Uterus (tissue), 4 donors: ENCODE data around the gene MAN2B2. TPM values are rescaled to one million over a fixed set of nuclear protein-coding genes. Genes with fewer than 3 reads are reported as not detected.

Experiments
- DNase-seq, 2 donors: peaks; one replicate each; pipeline ENCODE4 v3.0.0-alpha.2; 2019 to 2020
- H3K27ac ChIP-seq, 2 donors: fragments of 200-600 bp; sonication (generic); 1 replicate in 1 of 2; 2 replicates in 1 of 2; pipeline ENCODE4 v1.5.1; 2016 to 2018
- H3K27me3 ChIP-seq, 2 donors: fragments of 200-600 bp; sonication (generic); one replicate each; pipeline ENCODE4 v1.5.1; 2018 to 2019; ENCODE audit warnings: control low read depth in 1 of 2
- H3K36me3 ChIP-seq, 2 donors: fragments of 200-600 bp; sonication (generic); one replicate each; pipeline ENCODE4 v1.5.1; 2019; ENCODE audit warnings: control low read depth in 1 of 2
- H3K4me1 ChIP-seq, 2 donors: fragments of 200-600 bp; sonication (generic); one replicate each; pipeline ENCODE4 v1.5.1; 2018 to 2019; ENCODE audit warnings: control low read depth in 1 of 2
- H3K4me3 ChIP-seq, 2 donors: fragments of 200-600 bp; sonication (generic); 1 replicate in 1 of 2; 2 replicates in 1 of 2; pipeline ENCODE4 v1.5.1; 2018 to 2019; ENCODE audit warnings: mild to moderate bottlenecking in 1 of 2
- H3K9me3 ChIP-seq, 2 donors: fragments of 200-600 bp; sonication (generic); one replicate each; pipeline ENCODE4 v1.5.1; 2019; ENCODE audit warnings: control low read depth in 1 of 2
- CTCF ChIP-seq, 4 experiments: fragments of 200-600 bp in 2 of 4; fragments of 450-650 bp in 2 of 4; sonication (generic) in 2 of 4; IDR thresholded peaks; one replicate each; pipeline ENCODE4 v1.5.1; 2016 to 2019; ENCODE audit warnings: antibody characterized with exemption in 4 of 4, mild to moderate bottlenecking in 2 of 4, moderate library complexity in 1 of 4
- POLR2A ChIP-seq, 2 donors: fragments of 450-650 bp; IDR thresholded peaks; one replicate each; pipeline ENCODE4 v1.6.1; 2016; ENCODE audit warnings: antibody characterized with exemption in 2 of 2, mild to moderate bottlenecking in 1 of 2, moderate library complexity in 1 of 2
- intact Hi-C: fragments of 100-400 bp; cut with DNase I; formaldehyde crosslinking; loops from one replicate; pipeline ENCODE4 v1.15.1; 2023; ENCODE audit warnings: low total_unique reads
- total RNA-seq, 4 donors: library from RNA; depleted of rRNA in 3 of 4; stranded (reverse); fragments of >200 nt in 3 of 4; gene quantifications; one replicate each; pipeline versions ENCODE4 v1.1.0 to v1.2.4, GENCODE V29; 2014 to 2023
- donor health status: DM: yes; HTN: yes; CAD: no.

The MAN2B2 gene
- total RNA-seq, 4 donors from 2014 or later: 14.8 to 30.8 (median 19.2) TPM

- H3K4me1 ChIP-seq: no peaks in the 10 kb centered on the region
- intact Hi-C loops: no loop called here
- H3K27ac ChIP-seq: no peak overlapping the region
- no peaks in the 10 kb centered on the region for H3K9me3 ChIP-seq
- H3K36me3 ChIP-seq: no peaks in the 10 kb centered on the region
- no peak overlapping the region for H3K4me3 ChIP-seq
- no peak for TF ChIP-seq CTCF (IDR thresholded peaks at IDR 0.05)
- no peak for TF ChIP-seq POLR2A (IDR thresholded peaks at IDR 0.05)
- no peak for DNase-seq
- H3K27me3 ChIP-seq: no peaks in the 10 kb centered on the region
Observed at GRCh38 chr4:6594826-6595355, 19.9 kb downstream of the MAN2B2 start.

- no peaks in the 10 kb centered on the region for H3K27me3 ChIP-seq
- H3K4me3 ChIP-seq: no peak overlapping the region
- TF ChIP-seq CTCF (IDR thresholded peaks at IDR 0.05): no peak
- no peak for TF ChIP-seq POLR2A (IDR thresholded peaks at IDR 0.05)
- no peaks in the 10 kb centered on the region for H3K9me3 ChIP-seq
- H3K27ac ChIP-seq: no peak overlapping the region
- no peaks in the 10 kb centered on the region for H3K4me1 ChIP-seq
- no peak for DNase-seq
- H3K36me3 ChIP-seq: no peaks in the 10 kb centered on the region
- intact Hi-C loops: no loop called here
Observed at GRCh38 chr4:6595897-6596537, 21.0 kb downstream of the MAN2B2 start.

- no peak for TF ChIP-seq CTCF (IDR thresholded peaks at IDR 0.05)
- TF ChIP-seq POLR2A (IDR thresholded peaks at IDR 0.05): no peak
- H3K27ac ChIP-seq: no peak overlapping the region
- no peak for DNase-seq
- no peaks in the 10 kb centered on the region for H3K27me3 ChIP-seq
- no peaks in the 10 kb centered on the region for H3K9me3 ChIP-seq
- H3K4me3 ChIP-seq: no peak overlapping the region
- H3K4me1 ChIP-seq: no peaks in the 10 kb centered on the region
- intact Hi-C loops: no loop called here
- H3K36me3 ChIP-seq: no peaks in the 10 kb centered on the region
Observed at GRCh38 chr4:6596948-6597347, 22.0 kb downstream of the MAN2B2 start.

- TF ChIP-seq POLR2A (IDR thresholded peaks at IDR 0.05): no peak
- TF ChIP-seq CTCF (IDR thresholded peaks at IDR 0.05): no peak
- intact Hi-C loops: no loop called here
- Histone ChIP-seq H3K9me3 (no peaks in the 10 kb centered on the region), H3K36me3 (no peaks in the 10 kb centered on the region), H3K4me1 (no peaks in the 10 kb centered on the region), H3K27me3 (no peaks in the 10 kb centered on the region), H3K4me3 (no peak overlapping the region), H3K27ac (no peak overlapping the region)
- no peak for DNase-seq
Observed at GRCh38 chr4:6598127-6598526, 23.1 kb downstream of the MAN2B2 start.

- no peak for DNase-seq
- H3K4me3 ChIP-seq: no peak overlapping the region
- H3K9me3 ChIP-seq: no peaks in the 10 kb centered on the region
- no peak for TF ChIP-seq POLR2A (IDR thresholded peaks at IDR 0.05)
- TF ChIP-seq CTCF (IDR thresholded peaks at IDR 0.05): no peak
- no peaks in the 10 kb centered on the region for H3K36me3 ChIP-seq
- no peak overlapping the region for H3K27ac ChIP-seq
- no peaks in the 10 kb centered on the region for H3K4me1 ChIP-seq
- intact Hi-C loops: no loop called here
- H3K27me3 ChIP-seq: no peaks in the 10 kb centered on the region
Observed at GRCh38 chr4:6598641-6599040, 23.7 kb downstream of the MAN2B2 start.
